GM11168 (cell line): ENCODE measurements around the gene NYAP2.

Experiments used
- in situ Hi-C: fragments of 300-500 bp; cut with MboI; formaldehyde crosslinking; loops from one replicate; pipeline ENCODE4 v1.12.0; 2022; ENCODE audit warnings: low sequenced_read_pairs; ENCODE audit not compliant: unreplicated experiment

The NYAP2 gene

DNA sequence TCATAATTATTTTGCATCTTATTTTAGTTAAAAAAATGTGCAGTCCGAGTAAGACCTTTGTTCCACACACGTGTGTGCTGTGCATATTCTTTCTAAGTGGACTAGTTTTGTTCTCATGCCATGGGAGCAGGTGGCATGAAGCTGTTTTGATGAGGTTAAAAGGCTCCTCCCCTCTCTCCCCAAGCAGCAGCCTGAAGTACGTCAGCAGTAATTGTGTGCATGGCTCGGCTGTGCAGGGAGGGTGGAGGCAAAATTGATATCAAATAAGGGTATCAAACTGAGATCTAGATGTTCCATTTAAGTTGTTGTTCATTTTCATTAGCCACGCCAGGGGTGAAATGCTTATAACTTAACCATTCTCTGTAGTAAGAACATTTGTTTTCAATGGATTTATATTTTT, at the start of gene NYAP2:
Gene NYAP2 (plus strand): TSS at position 207 of the 400 bp plus-strand sequence. CDS start 9,171 bp downstream, outside the sequence.
- in situ Hi-C loops = no loop called here

DNA sequence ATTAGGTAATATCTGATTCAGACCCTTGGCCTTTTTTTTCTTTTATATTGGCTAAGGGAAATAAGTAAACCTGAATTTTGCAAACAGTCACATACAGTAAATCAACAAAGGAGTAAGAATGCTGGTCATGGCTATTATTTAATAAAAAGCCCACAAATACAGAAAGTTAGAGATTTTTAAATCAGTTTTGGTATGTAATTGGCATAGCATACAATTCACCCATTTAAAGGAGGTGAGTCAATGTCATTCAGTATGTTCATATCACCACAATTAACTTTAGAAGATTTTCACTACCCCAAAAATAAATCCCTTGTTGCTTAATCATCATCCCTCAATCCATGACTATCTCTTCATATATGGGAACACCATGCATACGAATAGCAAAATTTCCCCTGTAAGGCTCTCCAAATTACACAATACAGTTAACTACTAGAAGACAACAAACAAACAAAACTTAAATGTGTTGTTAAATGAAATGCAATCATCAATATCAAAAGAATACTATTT, 45.9 kb upstream of the NYAP2 start:
- in situ Hi-C loops = no loop called here

DNA sequence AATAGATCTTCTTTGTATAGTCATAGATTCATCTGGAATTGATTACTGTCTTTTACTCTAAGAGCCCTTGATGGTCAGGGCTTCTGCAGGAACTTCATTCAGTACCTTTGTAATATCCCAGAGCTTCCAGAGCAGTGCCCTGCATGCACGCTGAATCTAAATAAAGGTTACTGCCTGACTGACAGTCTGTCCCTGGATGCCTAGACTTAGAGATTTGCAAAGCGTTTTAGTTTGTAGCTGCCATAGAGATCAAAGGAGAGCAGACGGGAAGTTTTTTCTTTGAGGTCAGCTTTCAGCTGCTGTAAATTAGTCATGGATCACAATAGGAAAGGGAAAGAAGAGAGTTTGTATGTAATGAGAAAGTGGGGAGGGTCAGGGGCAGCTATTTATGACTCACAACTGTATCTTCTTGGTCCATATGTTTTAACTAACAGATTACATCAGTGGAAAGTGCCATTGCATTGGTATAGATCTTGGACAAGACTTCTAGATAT, 45.2 kb upstream of the NYAP2 start:
- in situ Hi-C loops = no loop called here

DNA sequence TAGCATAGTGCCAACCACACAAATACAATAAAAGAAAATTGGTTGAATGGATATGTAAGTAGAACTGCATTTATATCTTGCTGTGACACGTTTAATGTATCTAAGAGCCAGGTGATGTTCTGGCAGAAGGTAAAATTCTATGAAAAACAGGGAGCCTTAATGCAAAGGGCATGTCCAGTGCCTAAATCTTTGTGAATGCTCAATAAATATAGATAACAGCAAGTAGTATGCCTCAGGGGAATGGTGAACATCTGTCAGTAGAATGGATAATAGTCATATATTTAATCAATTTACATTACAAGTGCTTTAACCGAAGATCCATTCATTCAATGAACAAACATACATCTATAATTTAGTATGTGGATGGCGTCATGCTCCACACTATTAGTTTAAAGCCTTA, 43.7 kb upstream of the NYAP2 start:
- in situ Hi-C loops = no loop called here

DNA sequence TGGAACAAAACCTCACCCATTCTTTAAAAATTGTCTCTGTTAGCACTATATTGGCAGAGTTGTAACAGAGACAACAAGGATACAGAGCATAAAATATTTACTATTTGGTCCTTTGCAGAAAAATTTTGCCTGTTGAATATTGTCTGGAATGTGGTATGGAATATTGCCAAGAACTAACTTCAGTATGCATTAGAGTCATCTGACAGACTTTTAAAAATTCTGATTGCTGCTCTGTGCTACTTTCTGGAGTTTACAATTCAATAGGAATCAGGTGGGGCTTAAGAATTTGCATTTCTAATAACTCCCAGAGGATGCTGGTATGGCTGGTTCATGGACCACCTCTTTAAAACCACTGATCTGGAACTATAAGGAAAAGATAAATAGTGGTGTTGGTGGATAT, 32.8 kb upstream of the NYAP2 start:
- in situ Hi-C loops = no loop called here

DNA sequence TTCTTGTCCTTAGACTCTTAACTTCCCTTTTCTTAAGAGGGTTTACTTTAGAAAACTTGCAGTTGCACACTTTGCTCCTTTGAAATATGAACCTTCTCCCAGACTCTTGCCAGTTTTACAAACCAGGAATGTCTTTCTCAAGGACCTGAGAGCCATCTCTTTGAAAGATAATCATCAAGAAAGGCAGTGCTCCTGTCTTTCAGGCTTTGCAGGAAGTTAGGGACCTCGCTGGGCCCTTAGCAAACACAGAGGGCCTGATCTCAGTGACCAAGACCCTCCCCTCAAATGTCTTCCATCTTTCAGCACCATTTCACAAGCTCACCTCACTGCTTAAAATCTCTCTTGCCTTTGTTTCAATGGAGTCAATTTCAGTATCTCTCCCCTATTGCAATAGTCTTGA, 32.0 kb upstream of the NYAP2 start:
- in situ Hi-C loops = no loop called here

- in situ Hi-C loops = no loop called here
Measured at GRCh38 chr2:225378984-225379383, 20.5 kb upstream of the NYAP2 start.

DNA sequence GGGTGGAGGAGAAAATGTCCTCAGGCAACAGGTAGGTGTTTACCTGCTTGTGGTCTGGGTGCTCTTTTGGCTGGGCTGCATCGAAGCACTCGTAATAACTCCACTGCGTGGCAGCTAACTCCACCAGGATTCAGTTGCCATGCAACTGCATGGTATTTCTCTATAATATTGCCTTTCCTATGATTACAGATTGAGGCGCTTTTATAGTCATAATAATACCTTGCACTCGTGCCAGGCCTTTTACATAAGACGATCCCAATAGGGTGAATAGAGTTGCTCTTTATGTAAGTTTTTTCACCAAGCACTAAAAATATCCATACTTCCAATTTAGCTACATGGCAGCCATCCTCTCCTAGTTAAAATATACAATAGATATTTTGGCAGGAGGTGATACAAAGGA, 19.7 kb upstream of the NYAP2 start:
- in situ Hi-C loops = no loop called here

- in situ Hi-C loops = no loop called here
Measured at GRCh38 chr2:225381609-225382008, 17.9 kb upstream of the NYAP2 start.

DNA sequence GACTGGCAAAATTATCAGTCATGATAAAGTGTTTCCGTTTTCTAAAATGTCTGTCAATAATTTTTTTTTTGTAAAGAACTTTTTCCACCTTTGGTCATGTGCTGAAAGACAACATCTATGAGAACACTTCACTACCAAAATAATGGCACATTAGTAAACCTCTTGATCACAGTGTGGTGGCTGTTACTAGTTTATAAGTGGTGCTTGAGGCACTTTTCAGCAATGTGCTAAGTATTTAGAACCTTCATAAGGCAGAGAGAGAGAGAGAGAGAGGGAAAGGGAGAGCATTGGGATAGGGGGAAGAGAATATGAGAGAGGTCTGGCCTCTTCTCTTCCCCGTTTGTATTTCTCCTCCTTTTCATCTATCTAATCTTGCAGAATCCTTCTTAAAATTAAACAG, 1.1 kb upstream of the NYAP2 start:
- in situ Hi-C loops = no loop called here

DNA sequence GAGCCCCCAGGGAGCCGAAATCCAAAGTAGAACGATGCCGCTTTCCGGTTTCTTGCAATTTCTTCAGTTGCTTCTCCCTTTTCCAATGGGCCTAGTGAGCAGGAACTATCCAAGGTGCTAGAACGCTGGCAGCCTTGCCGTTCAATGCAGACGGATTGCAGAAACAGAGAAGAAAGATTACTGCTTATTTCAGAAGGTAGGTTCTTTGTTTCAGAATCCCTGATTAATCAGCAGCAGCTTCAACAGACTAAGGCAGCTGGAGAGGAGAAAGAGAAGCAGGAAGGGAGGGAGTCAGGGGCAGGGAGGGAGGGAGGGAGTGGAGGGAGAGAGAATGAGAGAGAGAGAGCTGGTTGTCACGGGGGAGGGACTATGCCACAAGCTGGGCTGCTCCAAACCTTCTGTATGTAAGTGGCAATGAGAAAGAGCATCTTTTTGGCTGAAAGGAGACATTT, 576 bp downstream of the NYAP2 start:
- in situ Hi-C loops = no loop called here

- in situ Hi-C loops = no loop called here
Measured at GRCh38 chr2:225400546-225401400, 1.3 kb downstream of the NYAP2 start.

GRCh38 chr2:225402210-225402776, 2.8 kb downstream of the NYAP2 start:
- in situ Hi-C loops = no loop called here

DNA sequence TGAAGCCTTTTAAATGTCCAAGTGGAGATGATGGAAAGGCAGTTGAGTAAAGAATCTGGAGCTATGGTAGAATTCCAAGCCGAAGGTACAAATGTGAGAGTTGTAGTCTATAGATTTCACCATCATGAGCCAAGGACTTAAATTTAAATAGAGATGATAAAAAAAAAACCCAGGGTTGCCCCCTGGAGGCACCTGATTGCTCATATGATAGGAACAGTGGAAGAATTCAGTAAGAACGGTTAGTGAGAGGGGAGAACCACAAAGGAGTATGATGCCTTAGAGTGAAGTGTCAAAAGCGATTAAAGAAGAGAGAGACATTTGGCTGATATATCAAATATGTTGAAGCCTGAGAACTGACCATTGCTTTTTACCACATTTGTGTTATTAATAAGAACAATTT, 11.9 kb downstream of the NYAP2 start:
- in situ Hi-C loops = no loop called here

GRCh38 chr2:225413786-225414185, 14.3 kb downstream of the NYAP2 start:
- in situ Hi-C loops = no loop called here

DNA sequence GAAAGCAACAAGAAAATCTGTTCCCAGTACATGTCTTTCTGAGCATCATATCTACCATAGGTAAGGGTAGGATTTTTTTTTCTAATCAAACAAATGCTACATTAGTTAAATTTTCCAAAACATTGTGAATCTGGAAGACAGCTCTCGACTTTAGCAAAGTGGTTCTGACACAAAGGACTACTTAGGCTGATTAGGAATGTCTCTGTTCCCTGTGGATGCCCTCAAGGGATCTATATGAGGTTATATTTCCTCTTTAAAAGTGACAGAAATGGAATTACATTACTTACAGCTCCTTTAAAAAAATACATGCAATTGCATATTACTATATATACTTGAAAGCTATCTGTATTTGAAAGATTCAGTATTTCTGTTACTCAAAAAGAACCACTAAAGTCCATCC, 15.4 kb downstream of the NYAP2 start:
- in situ Hi-C loops = no loop called here

DNA sequence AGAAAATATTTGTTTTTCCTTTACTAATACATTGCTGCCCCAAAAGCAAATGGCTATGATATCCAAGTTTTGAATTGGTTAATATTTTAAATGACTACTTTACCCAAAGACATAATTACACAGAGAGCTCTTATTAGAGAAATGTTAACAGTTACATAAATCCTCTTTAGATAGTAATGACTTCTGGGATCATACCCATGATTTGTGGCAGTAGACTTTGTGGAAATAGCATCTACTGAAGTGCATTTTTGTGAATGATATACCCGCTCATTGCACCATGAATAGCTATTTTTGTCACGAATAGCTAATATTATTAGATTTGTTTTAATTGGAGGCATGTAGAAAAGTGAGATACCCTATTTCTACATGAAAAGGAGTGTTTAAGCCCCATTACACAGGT, 15.8 kb downstream of the NYAP2 start:
- in situ Hi-C loops = no loop called here

DNA sequence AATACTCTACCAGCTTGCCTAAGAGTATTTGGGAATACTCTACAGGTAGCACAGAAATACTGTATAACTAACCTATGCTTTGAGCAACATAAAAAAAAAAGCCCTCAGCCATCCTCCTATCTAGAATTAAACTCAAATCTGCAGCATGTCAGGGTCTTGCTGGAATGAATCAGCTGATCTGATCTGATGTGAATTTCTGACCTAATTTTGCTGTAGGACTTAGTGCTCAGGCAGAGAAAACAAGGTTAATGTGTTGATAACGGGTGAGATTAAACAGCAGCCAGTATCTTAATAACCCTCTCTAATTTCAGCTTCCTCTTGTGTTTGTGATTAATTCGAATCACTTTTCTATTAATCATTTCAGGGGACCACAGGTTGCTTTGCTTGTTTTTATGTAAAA, 16.3 kb downstream of the NYAP2 start:
- in situ Hi-C loops = no loop called here

GRCh38 chr2:225416616-225417367, 17.3 kb downstream of the NYAP2 start:
- in situ Hi-C loops = no loop called here

DNA sequence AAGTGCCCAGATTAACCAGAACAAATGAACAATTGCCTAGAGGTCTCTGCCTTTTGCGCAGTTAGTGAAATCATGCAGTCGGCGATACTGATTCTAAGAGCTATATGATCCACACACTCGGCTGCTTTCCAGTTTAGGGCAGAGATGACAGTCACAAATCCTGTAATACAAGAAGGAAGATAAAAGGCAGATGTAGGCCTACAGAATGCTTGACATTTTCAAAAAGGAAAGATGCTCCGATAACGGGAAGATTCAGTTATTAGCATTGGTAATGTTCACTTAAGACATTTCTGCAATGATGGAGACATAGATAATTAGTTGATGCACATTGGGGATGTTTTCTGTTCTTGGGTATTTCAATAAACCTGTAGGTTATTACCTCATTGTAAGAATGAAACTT, 19.5 kb downstream of the NYAP2 start:
- in situ Hi-C loops = no loop called here

GRCh38 chr2:225422145-225422544, 22.6 kb downstream of the NYAP2 start:
- in situ Hi-C loops = no loop called here
